ENCODE data around the gene PCGF2. TPM values are rescaled to one million over a fixed set of nuclear protein-coding genes. Genes with fewer than 3 reads are reported as not detected.

Gene PCGF2
- total RNA-seq, 1 experiment from 2014 or later = 0.88 TPM

- in situ Hi-C loops (cut with HindIII; ENCODE audit: low pct_unique_long_range_greater_than_20kb, low sequenced_read_pairs) = no loop called here
Observed at GRCh38 chr17:38753071-38753506, 5.0 kb upstream of the PCGF2 start.

DNA sequence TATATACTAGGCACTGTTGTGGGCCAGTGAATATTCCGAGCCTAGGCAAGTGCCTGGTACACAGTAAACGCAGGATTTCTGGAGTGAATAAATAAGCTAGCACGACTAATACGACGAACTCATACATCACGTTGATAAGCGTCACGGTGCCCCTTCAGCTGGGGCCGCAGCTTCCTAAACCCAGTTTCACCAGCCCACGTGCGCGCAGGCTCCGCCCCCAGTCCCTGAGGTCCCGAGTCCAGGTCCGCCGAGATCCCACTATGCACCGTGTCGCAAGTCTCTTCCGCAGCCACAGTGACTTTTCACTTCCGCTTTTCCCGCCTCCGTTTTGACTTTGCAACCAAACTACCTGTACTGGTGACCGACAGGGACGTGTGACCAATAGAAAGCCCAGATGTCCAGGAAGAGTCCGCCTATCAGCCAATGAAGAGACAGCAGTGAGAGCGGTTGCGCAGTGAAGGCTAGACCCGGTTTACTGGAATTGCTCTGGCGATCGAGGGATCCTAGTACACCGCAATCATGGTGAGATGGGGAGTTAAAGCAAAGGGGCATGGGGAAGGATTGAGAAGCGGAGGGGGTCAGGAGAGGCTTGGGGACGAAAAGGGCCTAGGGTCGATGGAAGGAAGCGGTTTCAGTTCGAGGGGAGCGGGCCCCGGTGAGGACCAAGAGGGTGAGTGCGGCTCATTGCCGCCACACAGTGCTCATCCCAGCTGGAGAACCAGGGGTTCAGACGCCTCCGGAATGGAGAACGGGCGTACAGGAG, 4.4 kb upstream of the PCGF2 start, which contains the start of gene PSMB3:
PSMB3 (plus strand) TSS at position 434 of the 763 bp plus-strand sequence; CDS start at position 520, 86 bp downstream.
- in situ Hi-C loops (cut with HindIII; ENCODE audit: low pct_unique_long_range_greater_than_20kb, low sequenced_read_pairs) = no loop called here
- peak; percentile 99 for DNase-seq (ENCODE audit: low read depth)

More at GRCh38 chr17:38753071-38753506, 5.0 kb upstream of the PCGF2 start:
- DNase-seq (ENCODE audit: low read depth) = no peak

DNA sequence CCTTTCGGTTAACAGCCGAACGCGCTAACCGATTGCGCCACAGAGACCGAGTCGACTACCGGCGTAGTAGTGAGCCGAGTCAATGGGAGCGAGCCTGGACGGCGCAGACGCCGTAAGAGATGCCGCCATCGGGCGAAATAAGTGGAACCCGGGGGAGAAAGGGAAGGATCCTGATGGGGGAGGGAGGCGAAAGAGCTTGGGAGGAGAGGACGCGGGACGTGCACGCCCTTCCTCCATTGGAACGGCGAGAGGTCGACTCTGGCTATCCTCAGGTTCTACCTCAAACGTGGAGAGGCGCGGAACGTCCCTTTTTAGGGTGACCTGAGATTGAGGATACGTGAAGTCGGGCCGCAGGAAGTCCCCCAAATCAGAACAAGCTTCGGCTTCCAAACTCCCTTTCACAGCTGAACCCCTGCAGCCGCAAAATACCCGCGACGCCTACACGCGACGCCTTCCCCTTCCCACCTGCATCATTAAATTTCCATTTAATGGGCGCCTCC, 3.7 kb upstream of the PCGF2 start:
- DNase-seq (ENCODE audit: low read depth) = peak; percentile 86
- in situ Hi-C loops (cut with HindIII; ENCODE audit: low pct_unique_long_range_greater_than_20kb, low sequenced_read_pairs) = no loop called here

DNA sequence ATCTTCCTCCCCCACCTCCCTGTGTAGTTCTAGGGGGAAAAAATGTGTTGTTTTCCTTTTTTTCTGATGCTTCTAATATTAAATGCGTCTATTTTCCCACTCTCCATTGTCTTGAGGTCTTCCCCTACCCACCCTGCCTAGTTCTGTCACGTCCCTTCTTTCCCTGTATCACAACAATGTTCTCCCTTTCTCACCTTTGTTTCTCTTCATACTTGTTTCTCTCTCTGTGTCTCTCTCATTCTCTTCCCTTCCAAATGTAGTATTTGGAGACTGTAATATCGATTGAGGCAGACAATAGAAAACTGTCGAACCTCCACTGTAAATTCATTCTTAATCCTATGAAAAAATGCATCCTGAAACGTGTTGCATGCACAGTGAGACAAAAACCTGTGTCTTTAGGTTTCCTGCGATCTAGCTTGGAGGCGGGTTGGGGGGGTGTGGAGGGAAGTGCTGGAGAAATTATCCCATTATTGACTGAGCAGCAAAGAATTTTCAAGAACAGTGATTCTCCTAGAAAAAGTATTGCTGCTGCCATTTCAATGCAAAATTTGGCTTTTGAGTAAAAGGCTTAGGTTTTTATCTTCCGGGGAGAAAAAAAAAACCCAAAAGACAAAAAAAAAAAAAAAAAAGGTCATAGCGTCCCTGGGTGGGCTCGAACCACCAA, 3.1 kb upstream of the PCGF2 start:
- no peak for DNase-seq (ENCODE audit: low read depth)
- in situ Hi-C loops (cut with HindIII; ENCODE audit: low pct_unique_long_range_greater_than_20kb, low sequenced_read_pairs) = no loop called here

DNA sequence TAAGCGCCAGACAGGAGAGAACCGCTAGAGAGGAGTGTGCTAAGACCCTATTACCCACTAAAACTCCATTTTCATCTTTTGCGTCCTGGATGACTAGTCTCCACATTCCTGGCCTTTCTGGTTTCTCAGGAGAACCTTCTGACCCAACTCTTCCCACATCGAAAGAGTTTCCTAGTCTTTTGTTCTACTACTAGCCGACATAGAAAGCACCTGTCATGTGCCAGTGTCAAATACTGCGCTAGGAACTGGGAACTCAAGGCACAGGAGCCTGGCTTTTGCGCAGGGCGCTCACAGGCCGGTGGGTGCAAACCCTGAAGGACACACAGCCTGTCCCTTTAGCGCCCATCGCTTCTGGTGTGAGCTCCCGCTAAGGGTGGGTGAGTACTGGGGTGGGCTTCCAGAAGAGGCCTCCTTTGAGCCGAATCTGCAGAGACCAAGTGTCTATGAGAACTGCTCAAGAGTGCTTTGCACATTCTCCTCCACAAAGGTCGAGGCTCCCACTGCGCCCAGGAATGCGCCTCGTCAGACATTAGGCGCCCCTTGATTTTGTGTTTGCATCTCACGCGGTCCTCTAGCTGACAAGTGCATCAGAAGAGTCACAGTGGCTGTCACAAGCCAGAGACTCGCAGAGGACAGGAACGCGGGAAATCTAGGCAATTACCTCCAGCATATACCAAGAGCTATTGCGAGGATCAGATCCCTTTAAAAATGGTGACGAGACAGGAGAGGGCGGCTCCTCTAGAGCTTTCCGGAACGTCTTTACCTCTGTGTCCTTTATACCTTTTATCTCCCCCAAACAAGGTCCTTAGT, 2.4 kb upstream of the PCGF2 start:
- DNase-seq (ENCODE audit: low read depth) = peak; percentile 45
- in situ Hi-C loops (cut with HindIII; ENCODE audit: low pct_unique_long_range_greater_than_20kb, low sequenced_read_pairs) = no loop called here

DNA sequence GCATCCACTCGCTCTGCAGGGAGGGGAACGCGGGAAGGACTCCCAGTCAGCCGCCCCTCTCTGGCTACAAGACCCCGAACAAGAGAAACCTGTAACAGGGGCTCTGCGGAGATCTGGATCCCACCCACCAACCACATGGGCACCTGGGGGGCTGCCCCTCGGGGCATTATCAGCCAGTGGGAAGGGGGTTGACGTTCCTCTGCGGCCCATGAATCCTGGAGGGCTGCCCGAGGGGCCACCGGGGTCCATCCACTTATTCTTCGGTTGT, 1.8 kb upstream of the PCGF2 start:
- in situ Hi-C loops (cut with HindIII; ENCODE audit: low pct_unique_long_range_greater_than_20kb, low sequenced_read_pairs) = no loop called here

GRCh38 chr17:38749223-38750043, 1.3 kb upstream of the PCGF2 start:
- in situ Hi-C loops (cut with HindIII; ENCODE audit: low pct_unique_long_range_greater_than_20kb, low sequenced_read_pairs) = no loop called here
- peak; percentile 95 for DNase-seq (ENCODE audit: low read depth)

More for the DNA sequence above, 1.8 kb upstream of the PCGF2 start:
- DNase-seq (ENCODE audit: low read depth) = no peak

DNA sequence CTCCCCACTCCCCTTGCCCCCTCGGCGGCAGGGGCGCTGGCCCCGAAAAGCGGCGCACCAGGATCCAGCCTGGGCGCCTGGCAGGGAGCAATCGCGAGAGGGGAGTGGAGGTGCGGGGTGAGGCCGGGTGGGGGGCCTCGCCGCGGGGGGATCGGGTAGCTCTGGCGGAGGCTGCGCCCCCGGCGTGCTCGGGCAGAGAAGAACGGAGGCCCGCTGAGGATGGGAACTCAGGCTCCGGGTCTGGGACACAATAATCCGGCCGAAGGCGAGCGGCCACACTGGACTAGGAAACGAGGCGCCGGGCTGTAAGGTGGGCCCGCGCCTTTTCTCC, 721 bp upstream of the PCGF2 start:
- DNase-seq (ENCODE audit: low read depth) = no peak
- in situ Hi-C loops (cut with HindIII; ENCODE audit: low pct_unique_long_range_greater_than_20kb, low sequenced_read_pairs) = no loop called here

DNA sequence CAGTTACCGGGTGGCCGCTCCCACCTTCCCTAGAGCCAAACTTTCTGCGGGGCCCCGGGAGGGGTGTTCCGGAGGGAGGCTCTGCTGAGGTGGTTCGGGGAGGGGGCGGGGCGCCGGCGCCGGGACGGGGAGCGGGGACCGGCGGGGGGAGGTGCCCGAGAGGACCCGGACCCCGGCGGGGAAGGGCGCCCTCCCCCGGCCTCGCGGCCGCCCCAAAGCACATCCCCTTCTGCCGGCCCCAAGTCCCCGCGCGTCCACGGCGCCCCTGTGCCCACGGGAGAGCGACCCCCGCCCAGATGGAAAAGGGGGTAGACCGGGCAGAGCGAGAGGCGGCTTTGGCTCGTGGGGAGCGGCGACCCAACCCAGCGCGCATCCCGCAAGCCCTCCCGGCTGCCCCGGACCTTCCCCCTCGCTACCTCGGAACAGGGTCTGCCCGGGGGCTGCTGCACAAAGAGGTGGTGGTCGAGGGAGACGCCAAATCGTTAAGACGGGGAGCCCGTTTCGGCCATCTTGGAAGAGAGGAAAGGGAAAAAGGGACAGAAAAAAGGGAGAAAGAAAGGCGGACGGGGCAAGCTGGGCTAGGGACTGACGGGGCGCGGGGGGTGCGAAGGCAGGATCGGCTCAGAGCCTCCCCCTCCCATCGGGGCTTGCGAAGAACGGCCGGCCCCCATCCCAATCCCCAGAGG, 530 bp downstream of the PCGF2 start:
- in situ Hi-C loops (cut with HindIII; ENCODE audit: low pct_unique_long_range_greater_than_20kb, low sequenced_read_pairs) = no loop called here
- DNase-seq (ENCODE audit: low read depth) = no peak

DNA sequence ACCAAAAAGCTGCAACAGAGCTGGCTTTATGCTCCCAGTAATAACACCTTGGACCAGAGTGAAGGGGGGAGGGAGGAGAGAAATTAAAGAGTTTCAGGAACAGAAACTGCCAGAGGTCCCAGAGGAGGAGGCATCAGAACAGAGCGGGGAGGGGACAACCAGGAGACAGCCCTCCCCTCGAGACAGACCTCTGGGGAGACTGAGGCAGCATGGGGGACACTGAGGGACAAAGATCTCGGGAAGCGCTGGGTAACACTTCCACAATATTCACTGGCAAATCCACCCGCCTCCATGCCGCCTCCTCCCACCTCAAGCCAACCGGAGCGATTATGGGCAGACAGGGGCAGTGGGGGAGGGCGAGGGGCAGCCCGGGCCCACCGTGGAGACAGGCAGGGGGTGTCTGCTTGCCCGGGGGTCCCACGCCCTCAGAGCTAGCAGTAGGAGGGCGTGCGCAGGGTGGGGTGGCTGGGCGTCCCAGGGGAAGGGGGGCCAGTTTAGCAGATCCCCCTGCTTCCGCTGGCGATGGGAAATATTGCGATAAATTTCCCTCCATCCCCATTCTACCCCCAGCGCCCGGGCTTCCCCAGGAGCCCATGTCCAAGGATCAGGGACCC, 1.2 kb downstream of the PCGF2 start:
- no peak for DNase-seq (ENCODE audit: low read depth)
- in situ Hi-C loops (cut with HindIII; ENCODE audit: low pct_unique_long_range_greater_than_20kb, low sequenced_read_pairs) = no loop called here

- DNase-seq (ENCODE audit: low read depth) = no peak
- in situ Hi-C loops (cut with HindIII; ENCODE audit: low pct_unique_long_range_greater_than_20kb, low sequenced_read_pairs) = no loop called here
Observed at GRCh38 chr17:38746004-38746848, 1.9 kb downstream of the PCGF2 start.

GRCh38 chr17:38745545-38745944, 2.6 kb downstream of the PCGF2 start:
- DNase-seq (ENCODE audit: low read depth) = peak; percentile 28
- in situ Hi-C loops (cut with HindIII; ENCODE audit: low pct_unique_long_range_greater_than_20kb, low sequenced_read_pairs) = no loop called here

DNA sequence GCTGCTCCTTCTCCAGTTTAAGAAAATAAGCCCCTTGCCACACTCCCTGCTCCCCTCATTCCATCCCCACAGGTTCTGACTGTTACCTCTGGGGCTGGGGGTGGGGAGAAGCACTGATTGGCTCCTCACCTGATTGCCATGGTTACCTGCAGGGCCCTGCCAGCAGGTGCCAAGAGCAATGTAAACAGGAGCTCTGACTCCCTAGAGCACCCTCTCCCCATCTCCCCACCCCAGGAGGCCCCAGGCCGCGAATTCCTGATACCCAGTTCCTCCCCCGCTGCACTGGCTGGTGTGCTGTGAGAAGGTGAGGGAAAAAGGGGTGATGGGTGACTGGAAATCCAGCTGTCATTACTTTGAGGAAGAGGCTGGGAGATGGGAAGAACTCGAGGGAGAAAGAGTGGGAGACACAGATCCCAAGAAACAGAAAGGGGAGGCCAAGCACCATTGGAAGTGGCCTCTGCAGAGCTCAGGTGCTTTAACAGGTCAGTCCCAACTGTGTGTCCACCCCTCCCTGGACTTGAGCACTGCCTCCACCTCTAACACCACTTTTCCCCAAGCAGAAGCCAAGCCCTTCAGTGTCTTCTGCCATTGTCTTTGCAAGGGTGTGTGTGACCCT, 4.5 kb downstream of the PCGF2 start:
- DNase-seq (ENCODE audit: low read depth) = no peak
- in situ Hi-C loops (cut with HindIII; ENCODE audit: low pct_unique_long_range_greater_than_20kb, low sequenced_read_pairs) = no loop called here

GRCh38 chr17:38742411-38743308, 5.5 kb downstream of the PCGF2 start:
- DNase-seq (ENCODE audit: low read depth) = no peak

DNA sequence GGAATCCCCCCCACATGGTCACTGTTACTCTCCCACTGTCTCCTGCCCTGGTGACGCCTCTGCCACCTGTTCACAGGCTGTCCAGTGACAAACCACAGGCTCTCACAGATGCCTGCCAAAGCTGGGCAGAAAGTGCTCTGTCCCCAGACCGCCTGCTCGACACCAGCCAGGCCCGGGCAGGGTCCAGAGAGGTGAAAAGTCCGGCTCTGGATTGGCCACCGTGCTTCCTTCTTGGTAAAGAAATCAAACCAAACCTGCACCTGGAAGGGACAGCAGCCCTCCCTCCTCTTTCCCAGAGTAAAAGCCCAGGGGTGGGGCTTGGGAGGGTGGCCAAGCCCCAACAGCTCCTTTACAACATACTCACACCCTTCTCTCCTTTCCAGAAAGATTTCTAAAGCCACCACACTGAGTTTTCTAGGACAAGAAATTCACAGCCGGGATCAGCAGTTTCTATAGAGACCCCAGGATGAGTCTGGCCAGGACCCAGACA, 6.2 kb downstream of the PCGF2 start:
- DNase-seq (ENCODE audit: low read depth) = no peak
- in situ Hi-C loops (cut with HindIII; ENCODE audit: low pct_unique_long_range_greater_than_20kb, low sequenced_read_pairs) = no loop called here

More at GRCh38 chr17:38742411-38743308, 5.5 kb downstream of the PCGF2 start:
- in situ Hi-C loops (cut with HindIII; ENCODE audit: low pct_unique_long_range_greater_than_20kb, low sequenced_read_pairs) = no loop called here

Measured in Caki2 (cell line).